Esophagus squamous epithelium (tissue), 5 donors: ENCODE data around the gene HS3ST3A1. TPM values are rescaled to one million over a fixed set of nuclear protein-coding genes. Genes with fewer than 3 reads are reported as not detected.

Experiments
- DNase-seq: peaks from one replicate; lab custom pipeline; 2025; lab: John Stamatoyannopoulos, UW
- H3K27ac ChIP-seq, 4 donors: fragments of 200-600 bp; sonication (generic); one replicate each; pipeline ENCODE4 v1.5.1; 2016 to 2019; ENCODE audit warnings: mild to moderate bottlenecking in 1 of 4
- H3K27me3 ChIP-seq, 4 donors: fragments of 200-600 bp; sonication (generic); 1 replicate in 3 of 4; 2 replicates in 1 of 4; pipeline versions ENCODE4 v1.5.1 to v1.6.0; 2017 to 2021; ENCODE audit warnings: antibody characterized with exemption in 1 of 4
- H3K36me3 ChIP-seq, 3 donors: fragments of 200-600 bp; sonication (generic); one replicate each; pipeline ENCODE4 v1.5.1; 2016 to 2019
- H3K4me1 ChIP-seq, 3 donors: fragments of 200-600 bp; sonication (generic); one replicate each; pipeline ENCODE4 v1.5.1; 2017 to 2019
- H3K4me3 ChIP-seq, 4 donors: fragments of 200-600 bp; sonication (generic); 1 replicate in 3 of 4; 2 replicates in 1 of 4; pipeline ENCODE4 v1.5.1; 2016 to 2019; ENCODE audit warnings: mild to moderate bottlenecking in 2 of 4, moderate library complexity in 1 of 4
- H3K9me3 ChIP-seq, 3 donors: fragments of 200-600 bp; sonication (generic); one replicate each; pipeline ENCODE4 v1.5.1; 2016 to 2019
- CTCF ChIP-seq, 6 experiments: fragments of 450-650 bp in 4 of 6; fragments of 200-600 bp in 2 of 6; sonication (generic) in 2 of 6; IDR thresholded peaks; one replicate each; pipeline ENCODE4 v1.5.1; 2016 to 2019; ENCODE audit warnings: antibody characterized with exemption in 6 of 6, mild to moderate bottlenecking in 4 of 6, moderate library complexity in 4 of 6
- POLR2A ChIP-seq, 4 donors: fragments of 450-650 bp; IDR thresholded peaks; one replicate each; pipeline ENCODE4 v1.6.1; 2017; ENCODE audit warnings: antibody characterized with exemption in 4 of 4, mild to moderate bottlenecking in 4 of 4, moderate library complexity in 3 of 4
- WGBS, 2 donors: methylation state at CpG; one replicate each; pipeline ENCODE4 v1.1.5; 2018; 5-methylcytosine and 5-hydroxymethylcytosine counted together
- intact Hi-C: fragments of 100-400 bp; cut with DNase I; formaldehyde crosslinking; loops from one replicate; pipeline ENCODE4 v1.15.0; 2022
- total RNA-seq, 4 donors: library from RNA; depleted of rRNA; stranded (reverse); fragments of >200 nt; gene quantifications; one replicate each; pipeline ENCODE4 v1.1.0, GENCODE V29; 2016
- donor health status: DM: yes; HTN: yes; CAD: no.

The HS3ST3A1 gene
- total RNA-seq, 4 donors from 2014 or later, result 12.0 to 17.5 (median 14.1) TPM

- H3K27me3 ChIP-seq, result peaks cover 0 to 4% (median 0%) of the 10 kb centered on the region in 4 donors
- WGBS, 2 donors, result 85 to 88% methylated on average over 3 of the region's 3 CpGs
Observed at GRCh38 chr17:13485327-13485726, 116.4 kb downstream of the HS3ST3A1 start.

GRCh38 chr17:13484020-13484419 is 117.7 kb downstream of the HS3ST3A1 start:
- DNase-seq, result no peak
- 89 to 98% methylated on average over 4 of the region's 4 CpGs for WGBS, 2 donors
- no peaks in the 10 kb centered on the region for H3K4me1 ChIP-seq
- no peak for TF ChIP-seq CTCF (IDR thresholded peaks at IDR 0.05)
- no peak for TF ChIP-seq POLR2A (IDR thresholded peaks at IDR 0.05)
- peaks cover 0 to 21% (median 13%) of the 10 kb centered on the region in 3 donors for H3K9me3 ChIP-seq
- H3K36me3 ChIP-seq, result no peaks in the 10 kb centered on the region
- peaks cover 0 to 4% (median 0%) of the 10 kb centered on the region in 4 donors for H3K27me3 ChIP-seq
- no peak overlapping the region for H3K4me3 ChIP-seq
- intact Hi-C loops, result no loop called here
- no peak overlapping the region for H3K27ac ChIP-seq

More at GRCh38 chr17:13485327-13485726, 116.4 kb downstream of the HS3ST3A1 start:
- TF ChIP-seq POLR2A (IDR thresholded peaks at IDR 0.05), result no peak
- TF ChIP-seq CTCF (IDR thresholded peaks at IDR 0.05), result no peak
- Histone ChIP-seq H3K4me1 (no peaks in the 10 kb centered on the region), H3K4me3 (no peak overlapping the region), H3K36me3 (no peaks in the 10 kb centered on the region), H3K9me3 (peaks cover 0 to 13% (median 13%) of the 10 kb centered on the region in 3 donors), H3K27ac (no peak overlapping the region)
- intact Hi-C loops, result no loop called here
- no peak for DNase-seq

GRCh38 chr17:13480877-13481276 is 120.9 kb downstream of the HS3ST3A1 start:
- Histone ChIP-seq H3K4me3 (no peak overlapping the region), H3K9me3 (peaks cover 0 to 21% (median 13%) of the 10 kb centered on the region in 3 donors), H3K4me1 (peaks cover 0 to 11% (median 0%) of the 10 kb centered on the region in 3 donors), H3K36me3 (no peaks in the 10 kb centered on the region), H3K27me3 (peaks cover 0 to 6% (median 0%) of the 10 kb centered on the region in 4 donors), H3K27ac (no peak overlapping the region)
- intact Hi-C loops, result no loop called here
- TF ChIP-seq POLR2A (IDR thresholded peaks at IDR 0.05), result no peak
- no peak for TF ChIP-seq CTCF (IDR thresholded peaks at IDR 0.05)
- DNase-seq, result no peak

GRCh38 chr17:13478326-13478830 is 123.4 kb downstream of the HS3ST3A1 start:
- 60 to 74% methylated on average over 2 of the region's 2 CpGs for WGBS, 2 donors
- intact Hi-C loops, result no loop called here
- no peak for DNase-seq
- Histone ChIP-seq H3K9me3 (peaks cover 0 to 21% (median 13%) of the 10 kb centered on the region in 3 donors), H3K36me3 (no peaks in the 10 kb centered on the region), H3K4me1 (peaks cover 0 to 11% (median 0%) of the 10 kb centered on the region in 3 donors), H3K27ac (no peak overlapping the region), H3K4me3 (no peak overlapping the region), H3K27me3 (peaks cover 0 to 16% (median 0%) of the 10 kb centered on the region in 4 donors)
- TF ChIP-seq CTCF (IDR thresholded peaks at IDR 0.05) (no peak), POLR2A (IDR thresholded peaks at IDR 0.05) (no peak)

GRCh38 chr17:13477180-13477611 is 124.5 kb downstream of the HS3ST3A1 start:
- no peak for DNase-seq
- no peaks in the 10 kb centered on the region for H3K36me3 ChIP-seq
- intact Hi-C loops, result no loop called here
- H3K27me3 ChIP-seq, result peaks cover 0 to 16% (median 0%) of the 10 kb centered on the region in 4 donors
- TF ChIP-seq POLR2A (IDR thresholded peaks at IDR 0.05), result no peak
- TF ChIP-seq CTCF (IDR thresholded peaks at IDR 0.05), result no peak
- H3K4me3 ChIP-seq, result no peak overlapping the region
- peaks cover 0 to 11% (median 0%) of the 10 kb centered on the region in 3 donors for H3K4me1 ChIP-seq
- peaks cover 0 to 21% (median 13%) of the 10 kb centered on the region in 3 donors for H3K9me3 ChIP-seq
- no peak overlapping the region for H3K27ac ChIP-seq
